CD14-positive monocyte (primary cell): ENCODE data around the gene ARHGEF1. TPM values are rescaled to one million over a fixed set of nuclear protein-coding genes. Genes with fewer than 3 reads are reported as not detected.

ENCODE experiments used
- DNase-seq, 3 donors: peaks; one replicate each; pipeline ENCODE4 v3.0.0-alpha.2; 2011 to 2022
- H2AFZ ChIP-seq: 2 replicates; pipeline ENCODE4 v1.6.0; 2012; ENCODE audit warnings: mild to moderate bottlenecking, low read depth, low read length, inconsistent platforms; ENCODE audit not compliant: insufficient read depth, poor library complexity, severe bottlenecking
- H3K27ac ChIP-seq, 2 donors: 1 replicate in 1 of 2; 2 replicates in 1 of 2; pipeline ENCODE4 v1.5.1; 2012 to 2013; ENCODE audit warnings: low read length in 2 of 2, control low read depth in 1 of 2, inconsistent platforms in 1 of 2, low read depth in 1 of 2, mild to moderate bottlenecking in 1 of 2
- H3K27me3 ChIP-seq, 2 donors: one replicate each; pipeline versions ENCODE4 v1.6.0 to v1.6.1; 2011 to 2013; ENCODE audit warnings: low read length in 2 of 2; ENCODE audit not compliant: control insufficient read depth in 2 of 2, insufficient read depth in 2 of 2
- H3K36me3 ChIP-seq, 2 donors: replicated peaks in 1 of 2; 1 replicate in 1 of 2; 2 replicates in 1 of 2; pipeline versions ENCODE4 v1.5.1 to v1.6.1; 2012 to 2013; ENCODE audit warnings: low read length in 2 of 2, control low read depth in 1 of 2, inconsistent platforms in 1 of 2, mild to moderate bottlenecking in 1 of 2; ENCODE audit not compliant: insufficient read depth in 2 of 2, control insufficient read depth in 1 of 2
- H3K4me1 ChIP-seq, 2 donors: 1 replicate in 1 of 2; 2 replicates in 1 of 2; pipeline versions ENCODE4 v1.5.1 to v1.6.1; 2012 to 2013; ENCODE audit warnings: low read length in 2 of 2, control low read depth in 1 of 2, inconsistent platforms in 1 of 2, mild to moderate bottlenecking in 1 of 2, moderate library complexity in 1 of 2; ENCODE audit not compliant: insufficient read depth in 2 of 2, control insufficient read depth in 1 of 2
- H3K4me2 ChIP-seq: replicated peaks from 2 replicates; pipeline ENCODE3; 2012; ENCODE audit warnings: low read length, moderate library complexity, mild to moderate bottlenecking; ENCODE audit not compliant: poor library complexity, severe bottlenecking; ENCODE audit errors: extremely low read depth
- H3K4me3 ChIP-seq, 3 experiments: fragments of 200-600 bp in 1 of 3; sonication (generic) in 1 of 3; replicated peaks in 1 of 3; 1 replicate in 2 of 3; 2 replicates in 1 of 3; pipeline ENCODE4 v1.5.1; 2011 to 2013; ENCODE audit warnings: low read length in 3 of 3, mild to moderate bottlenecking in 3 of 3, control low read depth in 2 of 3, low read depth in 2 of 3, inconsistent platforms in 1 of 3, moderate library complexity in 1 of 3
- H3K79me2 ChIP-seq: 2 replicates; pipeline ENCODE4 v1.6.0; 2012; ENCODE audit warnings: mild to moderate bottlenecking, control low read depth, inconsistent platforms, low read length, moderate library complexity; ENCODE audit not compliant: insufficient read depth
- H3K9ac ChIP-seq: 2 replicates; pipeline ENCODE4 v1.6.0; 2017; ENCODE audit warnings: low read length, mild to moderate bottlenecking; ENCODE audit not compliant: insufficient read depth, poor library complexity, severe bottlenecking
- H3K9me3 ChIP-seq, 2 donors: replicated peaks in 1 of 2; 1 replicate in 1 of 2; 2 replicates in 1 of 2; pipeline versions ENCODE4 v1.5.1 to v1.6.1; 2012 to 2013; ENCODE audit warnings: low read length in 2 of 2, control low read depth in 1 of 2; ENCODE audit not compliant: control insufficient read depth in 1 of 2, insufficient read depth in 1 of 2
- H4K20me1 ChIP-seq: 2 replicates; pipeline ENCODE4 v1.6.0; 2012; ENCODE audit warnings: mild to moderate bottlenecking, low read length, control low read depth, moderate library complexity; ENCODE audit not compliant: insufficient read depth
- H3K27ac Mint-ChIP-seq, 7 donors: one replicate each; pipeline ENCODE4 v1.8.0; 2020; ENCODE audit warnings: mild to moderate bottlenecking in 7 of 7, mixed read lengths in 7 of 7, moderate library complexity in 6 of 7, inconsistent platforms in 2 of 7
- H3K27me3 Mint-ChIP-seq, 3 donors: one replicate each; pipeline ENCODE4 v1.8.0; 2021 to 2022; ENCODE audit warnings: low read depth in 3 of 3, mild to moderate bottlenecking in 3 of 3, mixed read lengths in 3 of 3, moderate library complexity in 3 of 3, inconsistent platforms in 1 of 3
- H3K36me3 Mint-ChIP-seq, 2 donors: one replicate each; pipeline ENCODE4 v1.8.0; 2020; ENCODE audit warnings: mixed read lengths in 2 of 2, inconsistent platforms in 1 of 2, mild to moderate bottlenecking in 1 of 2
- H3K4me1 Mint-ChIP-seq: one replicate; pipeline ENCODE4 v1.8.0; 2020; ENCODE audit warnings: mild to moderate bottlenecking, mixed read lengths
- H3K4me3 Mint-ChIP-seq, 2 donors: one replicate each; pipeline ENCODE4 v1.8.0; 2020; ENCODE audit warnings: mild to moderate bottlenecking in 2 of 2, mixed read lengths in 2 of 2, moderate library complexity in 1 of 2
- H3K9me3 Mint-ChIP-seq, 7 donors: one replicate each; pipeline ENCODE4 v1.8.0; 2020 to 2022; ENCODE audit warnings: mixed read lengths in 7 of 7, mild to moderate bottlenecking in 6 of 7, moderate library complexity in 6 of 7, inconsistent platforms in 2 of 7
- CTCF ChIP-seq: fragments of 200-600 bp; IDR thresholded peaks from one replicate; pipeline ENCODE4 v1.8.0; 2022; ENCODE audit warnings: antibody characterized with exemption, mild to moderate bottlenecking
- WGBS: methylation state at CpG from one replicate; pipeline ENCODE4 v1.1.5; 2013; ENCODE audit warnings: missing lambda C conversion rate; ENCODE audit not compliant: insufficient coverage; 5-methylcytosine and 5-hydroxymethylcytosine counted together
- intact Hi-C, 2 donors: fragments of 100-400 bp; cut with micrococcal nuclease; formaldehyde crosslinking; loops; one replicate each; pipeline versions ENCODE4 v1.15.0 to v1.15.1; 2023
- polyA plus RNA-seq, 3 donors: library from polyadenylated mRNA; depleted of rRNA in 1 of 3; unstranded in 2 of 3; stranded (reverse) in 1 of 3; fragments of 300-500 nt in 2 of 3; fragments of >200 nt in 1 of 3; fragmentation: Illumina TruSeq in 2 of 3; gene quantifications; 1 replicate in 2 of 3; 2 replicates in 1 of 3; pipeline ENCODE4 v1.2.3, GENCODE V29; 2012 to 2021

The ARHGEF1 gene
- polyA plus RNA-seq, 3 donors = 82.8 to 622 (median 95.5) TPM

- peaks cover 5% of the 10 kb centered on the region for H3K4me1 Mint-ChIP-seq
- peaks cover 0 to 9% (median 5%) of the 10 kb centered on the region in 7 donors for H3K9me3 Mint-ChIP-seq
- TF ChIP-seq CTCF = no peak
- Histone ChIP-seq H3K79me2 (no peaks in the 10 kb centered on the region), H3K27me3 (peaks cover 2 to 7% of the 10 kb centered on the region in 2 donors), H3K9me3 (no peaks in the 10 kb centered on the region), H3K4me3 (no peak overlapping the region), H2AFZ (no peak overlapping the region), H3K9ac (no peak overlapping the region), H3K4me2 (no peak overlapping the region), H3K27ac (no peak overlapping the region), H3K36me3 (no peaks in the 10 kb centered on the region), H4K20me1 (no peaks in the 10 kb centered on the region), H3K4me1 (peaks cover 0 to 5% of the 10 kb centered on the region in 2 donors)
- no peak for DNase-seq
- no CpG with 5 or more reads among the region's 2 CpGs for WGBS
- intact Hi-C loops = no loop called here
- no peak overlapping the region for H3K27ac Mint-ChIP-seq
- no peak overlapping the region for H3K4me3 Mint-ChIP-seq
- no peaks in the 10 kb centered on the region for H3K36me3 Mint-ChIP-seq
- H3K27me3 Mint-ChIP-seq = peaks cover 4 to 13% (median 13%) of the 10 kb centered on the region in 3 donors
Measured at GRCh38 chr19:41849067-41849466, 33.9 kb upstream of the ARHGEF1 start.

- no peak overlapping the region for H3K27ac Mint-ChIP-seq
- no peak for DNase-seq
- Histone ChIP-seq H2AFZ (no peak overlapping the region), H3K4me2 (no peak overlapping the region), H3K36me3 (no peaks in the 10 kb centered on the region), H3K27me3 (peaks cover 2 to 7% of the 10 kb centered on the region in 2 donors), H3K4me1 (peaks cover 0 to 5% of the 10 kb centered on the region in 2 donors), H3K9me3 (no peaks in the 10 kb centered on the region), H4K20me1 (no peaks in the 10 kb centered on the region), H3K79me2 (no peaks in the 10 kb centered on the region), H3K27ac (no peak overlapping the region), H3K4me3 (no peak overlapping the region), H3K9ac (no peak overlapping the region)
- H3K9me3 Mint-ChIP-seq = no peaks in the 10 kb centered on the region
- H3K36me3 Mint-ChIP-seq = no peaks in the 10 kb centered on the region
- no peak overlapping the region for H3K4me3 Mint-ChIP-seq
- H3K4me1 Mint-ChIP-seq = peaks cover 5% of the 10 kb centered on the region
- 92% methylated on average over 3 of the region's 5 CpGs for WGBS
- TF ChIP-seq CTCF = no peak
- peaks cover 5 to 12% (median 11%) of the 10 kb centered on the region in 3 donors for H3K27me3 Mint-ChIP-seq
- intact Hi-C loops = no loop called here
Measured at GRCh38 chr19:41850381-41850780, 32.6 kb upstream of the ARHGEF1 start.
